Medulla oblongata (tissue), 1 donor: ENCODE measurements around the gene RNASE1.

Source experiments
- DNase-seq: peaks from one replicate; pipeline ENCODE4 v3.0.0-alpha.2; 2015; ENCODE audit errors: extremely low spot score

The RNASE1 gene

GRCh38 chr14:20808162-20808483 is 5.5 kb upstream of the RNASE1 start:
- no peak for DNase-seq

GRCh38 chr14:20807304-20808161 is 4.9 kb upstream of the RNASE1 start:
- no peak for DNase-seq

- DNase-seq, result no peak
These were observed 2.8 kb upstream of the RNASE1 start for GRCh38 chr14:20805485-20805884.

GRCh38 chr14:20803223-20803622 is 579 bp upstream of the RNASE1 start:
- no peak for DNase-seq

GRCh38 chr14:20801726-20802125 is 918 bp downstream of the RNASE1 start:
- peak; percentile 59 for DNase-seq

GRCh38 chr14:20799892-20800544 is 2.6 kb downstream of the RNASE1 start:
- peak; percentile 70 for DNase-seq

GRCh38 chr14:20799456-20799891 is 3.2 kb downstream of the RNASE1 start:
- DNase-seq, result peak; percentile 82

- no peak for DNase-seq
These were observed 3.7 kb downstream of the RNASE1 start for GRCh38 chr14:20798932-20799331.

GRCh38 chr14:20798318-20798717 is 4.3 kb downstream of the RNASE1 start:
- DNase-seq, result peak; percentile 63

GRCh38 chr14:20797164-20797563 is 5.5 kb downstream of the RNASE1 start:
- DNase-seq, result no peak

- no peak for DNase-seq
These were observed 7.8 kb downstream of the RNASE1 start for GRCh38 chr14:20794644-20795369.

- no peak for DNase-seq
These were observed 10.1 kb downstream of the RNASE1 start for GRCh38 chr14:20792556-20792955.

- no peak for DNase-seq
These were observed 11.0 kb downstream of the RNASE1 start for GRCh38 chr14:20791597-20791996.

- DNase-seq, result no peak
These were observed 11.5 kb downstream of the RNASE1 start for GRCh38 chr14:20791187-20791586.

GRCh38 chr14:20790464-20791116 is 12.1 kb downstream of the RNASE1 start:
- no peak for DNase-seq

GRCh38 chr14:20789230-20789813 is 13.3 kb downstream of the RNASE1 start:
- no peak for DNase-seq

GRCh38 chr14:20787025-20787424 is 15.6 kb downstream of the RNASE1 start:
- DNase-seq, result no peak

- peak; percentile 67 for DNase-seq
These were observed 20.3 kb downstream of the RNASE1 start for GRCh38 chr14:20782280-20782890.

- no peak for DNase-seq
These were observed 20.8 kb downstream of the RNASE1 start for GRCh38 chr14:20781803-20782202.

GRCh38 chr14:20775901-20776300 is 26.7 kb downstream of the RNASE1 start:
- no peak for DNase-seq

- no peak for DNase-seq
These were observed 27.6 kb downstream of the RNASE1 start for GRCh38 chr14:20775043-20775442.
